NCI-H2227 (cell line): ENCODE measurements around the gene LAMP1.
"Not testable (repeated sequence)": the region's sequence is repeated elsewhere in the genome, so short reads cannot be mapped to it uniquely, and the experiment has no call there.

Source experiments
- DNase-seq: peaks from one replicate; lab custom pipeline; 2025; ENCODE audit not compliant: unreplicated experiment; lab: John Stamatoyannopoulos, UW

Gene LAMP1

DNA sequence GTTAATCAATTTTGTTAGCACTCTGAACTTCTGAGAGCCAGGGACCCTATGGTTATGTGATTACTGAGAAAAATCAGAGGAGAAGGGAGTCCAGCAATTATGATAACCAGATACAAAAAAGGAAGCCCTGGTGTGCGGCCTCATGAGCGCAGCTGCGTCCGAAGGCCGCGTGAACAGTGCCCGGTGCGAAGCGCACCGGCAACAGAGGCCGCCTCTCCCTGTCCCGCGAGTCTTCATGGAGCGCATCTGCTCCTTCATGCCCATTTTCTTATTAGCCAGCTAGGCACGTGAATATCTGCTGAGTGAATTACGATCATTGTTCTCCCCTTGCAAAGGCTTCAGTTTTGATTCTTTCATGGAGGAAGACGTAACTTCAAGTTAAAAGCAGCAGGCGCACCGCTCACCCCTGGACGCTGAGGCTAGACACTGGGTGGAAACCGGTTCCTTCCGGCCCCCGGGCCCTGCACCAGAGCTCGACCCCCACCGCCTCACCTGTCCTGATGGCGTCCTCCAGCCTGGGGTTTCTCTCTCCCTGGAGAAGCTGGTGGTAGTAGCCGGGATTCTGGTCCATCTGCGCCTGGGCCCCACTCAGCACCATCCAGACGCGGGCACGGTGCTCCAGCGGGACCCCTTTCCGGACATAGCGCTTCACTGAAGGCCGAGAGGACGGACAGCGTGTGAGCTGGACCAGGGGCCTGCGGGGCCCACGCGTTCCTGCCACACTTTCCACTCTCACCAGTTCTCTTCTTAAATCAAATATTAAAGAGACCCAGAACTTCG lies 58.0 kb downstream of the LAMP1 start:
- DNase-seq, result no peak

- no peak for DNase-seq
Observed at GRCh38 chr13:113355621-113356020, 58.6 kb downstream of the LAMP1 start.

DNA sequence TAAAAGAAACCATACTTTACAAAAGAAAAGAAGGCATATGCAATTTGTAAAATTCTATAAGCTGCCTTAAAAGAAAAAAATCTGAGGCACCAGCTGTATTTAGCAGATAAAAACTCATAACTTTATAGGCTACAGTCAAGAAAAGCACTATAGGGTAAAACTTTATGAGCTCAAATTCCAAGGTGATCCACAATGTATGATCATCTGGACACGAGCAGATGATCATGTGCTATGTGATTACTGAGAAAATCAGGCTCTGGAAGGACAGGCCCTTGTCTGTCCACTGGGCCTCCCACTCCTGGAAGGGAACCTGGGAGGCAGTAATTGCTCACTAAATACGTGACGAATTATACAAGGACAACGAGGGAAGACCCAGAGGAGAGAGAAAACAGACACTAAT lies 59.6 kb downstream of the LAMP1 start:
- no peak for DNase-seq

DNA sequence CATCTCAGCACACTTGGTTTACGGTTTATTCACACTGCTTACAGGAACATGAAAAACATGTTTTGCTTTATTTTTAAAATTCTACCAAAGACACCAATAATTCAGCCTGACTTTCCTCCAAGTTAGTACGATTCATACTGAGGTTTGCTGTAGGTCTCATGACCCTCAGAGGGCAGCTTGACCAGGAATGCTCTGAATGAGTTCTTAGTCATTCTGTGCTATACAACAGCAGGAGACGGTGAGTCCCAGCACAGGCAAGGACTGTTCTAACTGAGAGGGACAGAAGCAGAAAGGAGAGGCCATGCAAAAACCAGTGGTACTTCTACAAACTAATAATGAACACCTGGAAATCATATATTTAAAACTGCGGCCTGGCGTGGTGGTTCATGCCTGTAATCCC lies 60.5 kb downstream of the LAMP1 start:
- DNase-seq, result no peak

- no peak for DNase-seq
Observed at GRCh38 chr13:113358653-113359190, 61.7 kb downstream of the LAMP1 start.

DNA sequence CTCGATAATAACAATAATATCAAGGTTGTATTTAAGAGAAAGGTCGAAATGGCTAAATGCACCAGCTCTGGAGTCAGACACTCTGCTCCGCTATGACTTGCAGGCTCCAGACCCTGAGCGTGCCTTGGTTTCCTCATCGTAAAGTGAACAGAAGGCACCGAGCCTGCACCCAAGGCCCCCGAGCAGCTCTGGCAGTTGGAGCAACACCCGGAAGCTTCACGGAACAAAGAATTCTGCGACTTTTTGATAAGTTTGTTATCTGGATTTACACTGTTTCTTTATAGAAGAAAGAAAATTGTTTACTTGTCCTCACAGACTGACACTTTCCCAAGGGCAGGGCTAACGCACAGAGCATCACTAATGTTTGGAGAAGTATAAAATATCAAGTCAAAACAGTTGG lies 62.5 kb downstream of the LAMP1 start:
- no peak for DNase-seq

- DNase-seq, result no peak
Observed at GRCh38 chr13:113360446-113360845, 63.4 kb downstream of the LAMP1 start.

DNA sequence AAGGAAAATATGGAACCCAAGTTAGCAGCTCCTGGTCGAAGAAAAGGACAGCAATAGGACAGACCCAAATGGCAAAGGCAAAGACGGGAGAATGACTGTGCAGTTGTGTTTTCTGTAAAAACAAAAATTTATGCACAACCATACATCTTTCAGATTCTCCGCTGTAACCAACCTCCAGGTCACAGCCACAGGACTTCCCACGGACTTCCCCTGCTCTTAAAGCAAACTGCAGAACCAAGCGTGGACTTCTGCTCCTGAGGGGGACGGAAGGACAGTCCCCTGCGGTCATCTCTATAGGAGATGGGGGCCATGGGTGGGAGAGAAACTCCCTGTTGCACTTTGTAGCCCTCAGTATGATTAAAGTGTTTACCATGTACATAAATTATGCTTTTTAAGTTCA lies 64.4 kb downstream of the LAMP1 start:
- DNase-seq, result no peak

- peak; percentile 38 for DNase-seq
Observed at GRCh38 chr13:113364311-113364889, 67.4 kb downstream of the LAMP1 start.

DNA sequence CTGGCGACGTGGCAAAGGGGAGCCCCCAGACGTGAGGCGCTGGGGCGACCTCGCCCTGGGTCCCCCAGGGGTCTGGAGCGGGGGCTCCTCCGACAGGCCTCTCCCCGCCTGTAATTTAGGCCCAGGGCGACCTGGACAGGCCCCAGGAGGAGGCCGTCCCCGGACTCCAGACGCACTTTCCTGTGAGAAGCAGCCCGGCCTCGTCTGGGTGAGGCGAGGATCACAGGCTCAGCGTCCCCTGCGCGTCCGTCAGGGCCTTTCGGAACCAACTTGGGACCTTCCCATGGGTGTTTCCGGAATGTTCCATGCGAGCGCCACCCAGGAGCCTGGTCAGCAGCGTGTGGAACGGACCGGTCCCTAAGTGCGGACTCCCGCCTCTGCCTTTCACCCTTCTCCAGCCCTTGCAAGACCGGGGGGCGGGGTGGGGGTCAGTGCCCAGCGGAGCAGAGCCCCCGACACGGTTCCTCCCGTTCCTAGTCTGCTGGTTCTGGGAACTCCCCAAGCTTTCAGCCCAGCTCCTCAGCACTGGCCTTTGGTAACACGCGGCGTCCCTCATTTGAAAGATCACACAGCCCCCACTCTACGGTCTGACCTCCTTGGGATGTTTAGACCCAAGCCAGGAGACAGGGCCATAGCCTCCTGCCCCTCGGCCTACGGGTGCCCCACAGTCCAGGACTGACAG lies 68.0 kb downstream of the LAMP1 start:
- peak; percentile 27 for DNase-seq

GRCh38 chr13:113365583-113365970 lies 68.5 kb downstream of the LAMP1 start:
- DNase-seq, result no peak

DNA sequence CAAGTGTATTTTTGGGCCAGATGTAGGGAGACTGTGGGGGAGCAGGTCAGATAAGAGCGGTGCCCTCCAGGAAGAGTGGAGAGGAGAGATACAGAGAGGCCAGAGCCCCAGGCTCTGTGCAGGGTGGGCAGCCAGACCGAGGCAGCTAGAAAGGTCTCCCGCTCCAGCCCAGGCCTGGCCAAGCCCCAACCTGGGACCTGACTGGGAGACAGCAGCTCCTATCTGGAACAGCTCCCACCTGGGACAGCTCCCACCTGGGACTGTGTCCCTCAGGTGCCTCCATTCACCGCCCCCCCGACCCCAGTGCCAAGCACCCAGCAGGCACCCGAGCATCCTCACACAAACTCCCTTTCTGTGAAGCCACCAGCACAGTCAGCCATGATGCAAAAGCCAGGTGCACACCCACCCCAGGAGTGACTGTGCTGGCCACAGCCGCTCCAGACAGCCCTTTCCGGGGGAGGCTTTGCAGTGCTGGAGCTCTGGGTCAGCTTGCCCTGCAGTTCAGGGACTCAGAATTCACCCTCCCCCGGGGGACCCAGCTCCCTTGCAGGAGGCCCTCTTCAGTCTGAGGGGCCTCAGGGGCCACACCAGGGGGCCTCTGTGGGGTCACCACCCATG lies 69.0 kb downstream of the LAMP1 start:
- no peak for DNase-seq

DNA sequence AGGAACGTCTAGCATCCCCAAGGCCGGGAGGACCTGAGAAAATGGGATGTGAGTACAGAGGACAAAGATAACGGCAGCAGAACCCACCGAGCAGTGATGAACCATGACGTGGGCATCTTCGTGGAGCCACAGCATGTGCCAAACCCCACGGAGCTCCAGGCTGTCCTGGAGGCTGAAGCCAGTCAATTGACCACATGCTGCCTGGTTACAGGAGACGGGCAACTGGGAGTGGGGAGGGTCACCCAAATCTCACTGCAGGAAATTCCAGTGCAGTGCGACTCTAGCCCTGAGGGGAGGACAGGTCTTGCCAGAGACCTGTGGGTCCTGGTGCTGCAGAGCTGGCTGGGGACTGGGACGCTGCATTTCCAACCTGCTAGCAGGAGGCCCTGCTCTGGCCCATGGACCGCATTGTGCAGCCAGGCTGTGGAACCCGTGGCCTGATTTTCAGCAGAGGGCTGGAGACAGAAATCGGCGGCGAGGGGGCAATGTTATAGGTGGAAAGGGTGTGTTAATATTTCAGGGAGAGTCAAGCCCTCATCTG lies 70.1 kb downstream of the LAMP1 start:
- no peak for DNase-seq

DNA sequence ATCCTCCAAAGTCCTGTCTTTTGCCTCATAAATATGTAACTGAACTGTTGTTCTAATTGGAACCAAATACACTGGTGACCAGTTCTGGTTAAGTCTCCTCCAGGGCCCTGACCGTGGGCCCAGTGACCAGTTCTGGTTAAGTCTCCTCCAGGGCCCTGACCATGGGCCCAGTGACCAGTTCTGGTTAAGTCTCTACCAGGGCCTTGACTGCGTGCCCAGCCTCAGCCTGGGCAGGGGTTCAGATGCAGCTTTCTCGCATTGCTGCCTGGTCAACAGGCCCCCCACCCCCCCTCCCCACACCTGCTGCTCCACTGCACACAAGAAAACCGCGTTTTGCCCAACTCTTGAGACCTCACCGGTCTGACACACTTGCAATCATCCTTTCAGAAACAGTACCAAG lies 70.7 kb downstream of the LAMP1 start:
- no peak for DNase-seq

GRCh38 chr13:113368353-113368752 lies 71.3 kb downstream of the LAMP1 start:
- not testable (repeated sequence) for DNase-seq

GRCh38 chr13:113369189-113369588 lies 72.2 kb downstream of the LAMP1 start:
- DNase-seq, result no peak

DNA sequence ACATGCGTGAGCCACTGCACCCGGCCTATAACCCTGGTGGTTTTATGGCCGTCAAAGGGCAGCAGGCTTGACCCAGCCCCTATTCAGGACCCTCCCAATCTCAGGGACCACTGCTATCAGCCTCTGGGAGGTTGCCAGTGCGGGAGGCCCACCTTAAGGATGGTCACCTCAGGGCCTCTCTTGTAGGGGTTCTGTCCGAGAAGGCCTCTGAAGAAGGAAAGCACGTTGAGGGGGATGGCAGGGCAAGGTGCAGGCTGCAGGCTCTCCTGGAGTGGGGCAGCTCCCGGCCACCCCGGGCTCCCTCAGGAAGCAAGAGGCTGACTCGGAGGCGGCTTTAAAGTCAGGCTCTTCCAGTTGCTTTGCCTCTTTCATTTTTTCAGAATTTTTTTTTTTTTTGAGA lies 72.8 kb downstream of the LAMP1 start:
- DNase-seq, result no peak

GRCh38 chr13:113371061-113371460 lies 74.0 kb downstream of the LAMP1 start:
- no peak for DNase-seq

DNA sequence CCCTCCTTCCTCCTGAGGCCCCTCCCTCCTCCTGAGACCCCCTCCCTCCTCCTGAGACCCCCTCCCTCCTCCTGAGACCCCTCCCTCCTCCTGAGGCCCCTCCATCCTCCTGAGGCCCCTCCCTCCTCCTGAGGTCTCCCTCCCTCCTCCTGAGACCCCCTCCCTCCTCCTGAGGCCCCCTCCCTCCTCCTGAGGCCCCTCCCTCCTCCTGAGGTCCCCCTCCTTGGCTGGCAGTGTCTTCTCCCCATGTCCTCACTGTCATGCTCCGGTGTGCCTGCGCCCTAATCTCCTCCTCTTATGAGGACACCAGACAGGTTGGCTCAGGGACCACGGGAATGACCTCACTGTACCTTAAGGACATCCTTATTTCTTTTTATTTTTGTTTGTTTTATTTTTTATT lies 74.7 kb downstream of the LAMP1 start:
- DNase-seq, result not testable (repeated sequence)
